K562 (cell line): ENCODE results near the gene ZMAT3. TPM values are rescaled to one million over a fixed set of nuclear protein-coding genes. Genes with fewer than 3 reads are reported as not detected.

ENCODE experiments used
- ATAC-seq: fragments of 200-7000 bp; cut with Tn5 transposase; 3 replicates; pipeline ENCODE4 v1.9.1; 2020; ENCODE audit warnings: moderate library complexity
- BruUV-seq: library from RNA; stranded (reverse); fragments of 400-500 nt; replicated peaks from 2 replicates; lab custom pipeline; 2021; lab: Mats Ljungman, UMichigan
- CTCF ChIA-PET: fragments of 300-600 bp; formaldehyde crosslinking; extraction: SDS; loops from one replicate; lab custom pipeline; 2021; ENCODE audit warnings: low intra/inter-chr PET ratio; lab: Yijun Ruan, JAX
- POLR2A ChIA-PET: fragments of 300-600, 350-650 bp; sonication (Branson Sonifier 250); formaldehyde crosslinking; extraction: SDS; loops from one replicate; lab custom pipeline; 2021; ENCODE audit warnings: antibody characterized with exemption, inconsistent platforms; lab: Yijun Ruan, JAX
- DNase-seq, 4 experiments: peaks; one replicate each; pipeline versions ENCODE4 v3.0.0 to v3.0.0-alpha.2; 2011 to 2018; ENCODE audit warnings: low spot score in 3 of 4, mixed read lengths in 3 of 4; ENCODE audit errors: extremely low read depth in 1 of 4
- FAIRE-seq: peaks from 2 replicates; lab custom pipeline; 2011; peaks lifted over from hg19 to GRCh38; lab: Jason Lieb, UNC
- H2AFZ ChIP-seq: 2 replicates; pipeline ENCODE4 v1.6.0; 2011; ENCODE audit warnings: low read depth, low read length, control low read depth, inconsistent platforms
- H3K27ac ChIP-seq: fragments of 200-600 bp; 3 replicates; pipeline ENCODE4 v1.8.0; 2011; ENCODE audit warnings: low read depth, mild to moderate bottlenecking, control low read depth, inconsistent platforms, low read length, moderate library complexity, mixed read lengths; ENCODE audit errors: extremely low read depth
- H3K27me3 ChIP-seq, 2 experiments: fragments of 300-600 bp in 1 of 2; 2 replicates in 1 of 2; 3 replicates in 1 of 2; pipeline versions ENCODE4 v1.6.0 to v1.8.0; 2011; ENCODE audit warnings: inconsistent platforms in 2 of 2, low read length in 2 of 2, mild to moderate bottlenecking in 1 of 2, mixed read lengths in 1 of 2, moderate library complexity in 1 of 2; ENCODE audit not compliant: control insufficient read depth in 2 of 2, insufficient read depth in 2 of 2
- H3K36me3 ChIP-seq: fragments of 300-600 bp; 3 replicates; pipeline ENCODE4 v1.8.0; 2011; ENCODE audit warnings: mild to moderate bottlenecking, low read length, inconsistent platforms; ENCODE audit not compliant: control insufficient read depth, insufficient read depth
- H3K4me1 ChIP-seq, 2 experiments: fragments of 200-600 bp in 1 of 2; replicated peaks in 1 of 2; 2 replicates in 1 of 2; 3 replicates in 1 of 2; pipeline versions ENCODE4 v1.5.1 to v1.8.0; 2011; ENCODE audit warnings: inconsistent platforms in 2 of 2, low read length in 2 of 2, mild to moderate bottlenecking in 1 of 2, mixed read lengths in 1 of 2, moderate library complexity in 1 of 2; ENCODE audit not compliant: control insufficient read depth in 2 of 2, insufficient read depth in 2 of 2
- H3K4me2 ChIP-seq: 2 replicates; pipeline ENCODE4 v1.6.1; 2011; ENCODE audit warnings: low read length, control low read depth, inconsistent platforms, mixed read lengths; ENCODE audit not compliant: insufficient read depth
- H3K4me3 ChIP-seq: fragments of 200-600 bp; sonication (generic), shearing (Covaris generic); 2 replicates; pipeline ENCODE4 v1.5.1; 2016; ENCODE audit warnings: control low read depth, inconsistent platforms
- H3K79me2 ChIP-seq: fragments of 200-600 bp; 3 replicates; pipeline ENCODE4 v1.8.0; 2011; ENCODE audit warnings: low read length, inconsistent platforms; ENCODE audit not compliant: control insufficient read depth, insufficient read depth
- H3K9ac ChIP-seq, 2 experiments: 2 replicates each; pipeline versions ENCODE4 v1.6.0 to v1.6.1; 2011; ENCODE audit warnings: low read depth in 2 of 2, low read length in 2 of 2, control low read depth in 1 of 2, inconsistent platforms in 1 of 2, mild to moderate bottlenecking in 1 of 2, mixed read lengths in 1 of 2; ENCODE audit not compliant: insufficient read depth in 1 of 2
- H3K9me1 ChIP-seq: one replicate; pipeline ENCODE4 v1.6.0; 2011; ENCODE audit warnings: inconsistent platforms, mild to moderate bottlenecking, low read length, moderate library complexity; ENCODE audit not compliant: control insufficient read depth, insufficient read depth
- H3K9me3 ChIP-seq: replicated peaks from 2 replicates; pipeline ENCODE4 v1.5.1; 2011; ENCODE audit warnings: low read depth, low read length, inconsistent platforms; ENCODE audit not compliant: control insufficient read depth, insufficient read depth
- H4K20me1 ChIP-seq: replicated peaks from 2 replicates; pipeline ENCODE4 v1.6.1; 2011; ENCODE audit warnings: low read length, inconsistent platforms, mixed read lengths; ENCODE audit not compliant: control insufficient read depth, insufficient read depth
- ELF1 ChIP-seq: fragments of 200-800 bp; sonication (Bioruptor generic); IDR thresholded peaks from 2 replicates; pipeline ENCODE4 v1.6.1; 2016; ENCODE audit warnings: missing genetic modification characterization, missing compliant biosample characterization
- RCOR1 ChIP-seq, 2 experiments: IDR thresholded peaks; 2 replicates each; pipeline ENCODE4 v1.6.1; 2012; ENCODE audit warnings: low read depth in 2 of 2, low read length in 2 of 2, borderline replicate concordance in 1 of 2, improper control_type of control experiment in 1 of 2
- SRF ChIP-seq, 2 experiments: fragments of 250-450, 450-650 bp in 1 of 2; sonication (Bioruptor Pico) in 1 of 2; sonication (generic) in 1 of 2; formaldehyde crosslinking; IDR thresholded peaks; 2 replicates each; pipeline versions ENCODE4 v1.5.0 to v1.5.1; 2020 to 2022; ENCODE audit warnings: mild to moderate bottlenecking in 1 of 2, missing genetic modification reagents in 1 of 2
- TGIF2 ChIP-seq: sonication (generic); formaldehyde crosslinking; IDR thresholded peaks from 2 replicates; pipeline ENCODE4 v1.8.1; 2022; ENCODE audit warnings: mild to moderate bottlenecking, missing genetic modification reagents, moderate library complexity
- ZNF586 ChIP-seq: fragments of 450-650 bp; formaldehyde crosslinking; conservative IDR thresholded peaks from 2 replicates; pipeline ENCODE4 v1.4.0; 2020; ENCODE audit warnings: mild to moderate bottlenecking, moderate library complexity
- WGBS: fragments of 100-300 bp; shearing (Covaris generic); methylation state at CpG from one replicate; pipeline ENCODE4 v1.1.6; 2016; ENCODE audit warnings: low coverage, mixed read lengths; ENCODE audit not compliant: insufficient coverage; ENCODE audit errors: missing lambda C conversion rate; 5-methylcytosine and 5-hydroxymethylcytosine counted together
- in situ Hi-C: fragments of 300-500 bp; cut with MboI; formaldehyde crosslinking; loops from 4 replicates; pipeline ENCODE4 v1.15.0; 2018; ENCODE audit warnings: inconsistent platforms, mixed read lengths
- intact Hi-C: fragments of 100-400 bp; cut with micrococcal nuclease; formaldehyde crosslinking; loops from 2 replicates; pipeline ENCODE4 v1.14.2; 2022
- polyA plus RNA-seq, 8 experiments: library from polyadenylated mRNA; depleted of rRNA in 4 of 8; stranded (reverse) in 5 of 8; unstranded in 3 of 8; fragments of >200 nt; fragmentation: Nextera tagmentation in 2 of 8; fragmentation: Illumina TruSeq in 1 of 8; extraction: Ambion mirVana in 2 of 8; extraction: Trizol in 1 of 8; gene quantifications; 2 replicates each; pipeline versions ENCODE4 v1.2.1 to v1.2.3, GENCODE V29; 2011 to 2014; ENCODE audit warnings: inconsistent platforms in 1 of 8, missing spikeins in 1 of 8
- total RNA-seq, 7 experiments: library from RNA; depleted of rRNA in 6 of 7; stranded (reverse); fragments of >200 nt in 6 of 7; fragmentation: Illumina TruSeq in 2 of 7; extraction: Trizol in 2 of 7; gene quantifications; 2 replicates each; pipeline versions ENCODE4 v1.2.1 to v1.2.3, GENCODE V29; 2011 to 2021; ENCODE audit warnings: low replicate concordance in 1 of 7

The ZMAT3 gene
- total and polyA plus RNA-seq, 9 of the 15 experiments (the other 6 are each of a cell fraction or from before 2014, with no cell fraction given) = 0.87 to 5.1 (median 3.9) TPM

DNA sequence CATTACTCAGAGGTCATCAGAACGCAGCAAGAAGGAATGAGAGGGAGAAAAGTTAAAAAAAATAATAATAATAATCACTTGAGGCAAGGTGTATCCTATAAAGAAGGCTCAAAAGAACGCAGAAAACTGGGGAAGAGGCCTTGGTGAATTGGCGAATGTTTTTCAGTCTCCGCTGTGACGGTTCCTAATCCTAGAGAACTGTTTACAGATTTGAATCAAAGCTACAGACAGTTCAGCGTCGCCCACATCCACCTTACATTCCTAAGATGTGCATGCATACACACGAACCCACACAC is 634 bp downstream of the ZMAT3 start (continued):
- TF ChIP-seq TGIF2 (CRISPR knock-in tag) = no peak
- TF ChIP-seq ELF1 (tag) = no peak
- TF ChIP-seq RCOR1 (IDR thresholded peaks at IDR 0.05; ENCODE audit: borderline replicate concordance in 1 of 2, low read depth in 2 of 2, low read length in 2 of 2) = peak in 1 of 2 experiments; percentile 31; a peak in 1 of 4 replicates
- TF ChIP-seq, all 486 proteins: peak for 8

DNA sequence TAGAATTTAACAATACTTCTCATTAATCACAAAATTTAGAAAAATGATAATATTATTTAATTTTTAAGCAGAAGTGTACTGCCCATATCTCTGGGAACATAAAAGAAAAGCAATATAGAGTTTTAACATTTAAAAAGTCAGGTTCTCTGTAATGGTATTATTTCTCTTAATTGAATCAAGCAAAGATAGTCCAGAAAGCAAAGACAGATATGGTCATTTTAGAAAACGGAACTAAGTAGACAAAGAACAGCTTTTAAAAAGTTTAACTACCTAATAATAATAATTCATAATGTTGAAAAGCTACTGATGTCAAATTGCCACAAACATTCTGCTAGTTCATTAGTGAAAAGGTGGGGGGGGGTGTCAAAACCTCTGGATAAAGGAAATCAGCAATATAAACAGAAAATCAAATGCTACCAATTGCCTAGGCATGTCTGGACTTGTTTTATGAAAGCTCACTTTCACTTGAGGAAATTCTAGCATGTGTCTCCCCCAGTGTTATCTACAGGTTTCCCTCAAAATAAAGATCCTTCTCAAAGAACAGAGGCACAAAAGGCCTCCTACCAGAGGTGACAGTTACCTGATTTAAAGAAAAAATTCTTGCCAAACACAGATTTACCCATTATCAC is 1.7 kb downstream of the ZMAT3 start:
- no peak overlapping the region for H3K9ac ChIP-seq
- H3K4me2 ChIP-seq = no peak overlapping the region
- WGBS = 10% methylated on average over 1 of the region's 1 CpG

More for the DNA sequence above, 1.7 kb downstream of the ZMAT3 start:
- peaks cover 24% of the 10 kb centered on the region; the same call in 2 of the 3 replicates for H3K79me2 ChIP-seq
- no peak overlapping the region for H2AFZ ChIP-seq
- ATAC-seq (no peak), DNase-seq (no peak), FAIRE-seq (no peak)
- no peaks in the 10 kb centered on the region for H4K20me1 ChIP-seq
- peaks cover 7 to 17% of the 10 kb centered on the region in 2 experiments; a peak in 4 of 5 replicates for H3K4me1 ChIP-seq
- no peak overlapping the region for H3K27ac ChIP-seq
- TF ChIP-seq SRF (CRISPR knock-in tag; IDR thresholded peaks at IDR 0.05) (peak in 1 of 2 experiments; percentile 83; a peak in 1 of 4 replicates), ZNF586 (CRISPR knock-in tag) (no peak)
- no peak overlapping the region for H3K4me3 ChIP-seq
- ChIA-PET POLR2A (no interaction called here), CTCF (interaction anchor here (2.8 kb wide), 1 partner anchor 246 kb away, joined by 25 read pairs; no protein-coding TSS in a partner anchor)
- peaks cover 16% of the 10 kb centered on the region; the same call in 2 of the 3 replicates for H3K36me3 ChIP-seq
- no peaks in the 10 kb centered on the region for H3K27me3 ChIP-seq
- in situ Hi-C loops (no loop called here), intact Hi-C loops (loop anchor here (1.0 to 5.0 kb wide), 6 partner anchors 31 to 491 kb away; partner anchors contain the start of gene PIK3CA)
- BruUV-seq = no TSS peak
- no peaks in the 10 kb centered on the region for H3K9me3 ChIP-seq
- H3K9me1 ChIP-seq = no peaks in the 10 kb centered on the region
